Tibial nerve (tissue), 4 donors: ENCODE results near the gene XRN2. TPM values are rescaled to one million over a fixed set of nuclear protein-coding genes. Genes with fewer than 3 reads are reported as not detected.

Experiments used
- DNase-seq, 2 donors: peaks; one replicate each; pipeline ENCODE4 v3.0.0-alpha.2; 2019; ENCODE audit warnings: low spot score in 2 of 2
- H3K27ac ChIP-seq, 4 donors: fragments of 200-600 bp; sonication (generic) in 3 of 4; one replicate each; pipeline ENCODE4 v1.5.1; 2017 to 2019; ENCODE audit warnings: mild to moderate bottlenecking in 1 of 4
- H3K27me3 ChIP-seq, 2 donors: fragments of 200-600 bp; sonication (generic) in 1 of 2; one replicate each; pipeline versions ENCODE4 v1.5.1 to v1.6.0; 2017 to 2019
- H3K36me3 ChIP-seq, 3 donors: fragments of 200-600 bp; sonication (generic); one replicate each; pipeline ENCODE4 v1.5.1; 2018 to 2019
- H3K4me1 ChIP-seq, 4 donors: fragments of 200-600 bp; sonication (generic) in 3 of 4; one replicate each; pipeline ENCODE4 v1.5.1; 2017 to 2019
- H3K4me3 ChIP-seq, 4 donors: fragments of 200-600 bp; sonication (generic) in 3 of 4; one replicate each; pipeline ENCODE4 v1.5.1; 2017 to 2019; ENCODE audit warnings: mild to moderate bottlenecking in 1 of 4, moderate library complexity in 1 of 4
- H3K9me3 ChIP-seq, 4 donors: fragments of 200-600 bp; sonication (generic) in 3 of 4; one replicate each; pipeline ENCODE4 v1.5.1; 2017 to 2019
- EP300 ChIP-seq, 2 donors: sonication (generic); formaldehyde crosslinking; IDR thresholded peaks; one replicate each; pipeline ENCODE4 v1.6.1; 2017; ENCODE audit warnings: antibody characterized with exemption in 2 of 2, mild to moderate bottlenecking in 1 of 2
- POLR2A ChIP-seq, 2 donors: fragments of 450-650 bp; IDR thresholded peaks; one replicate each; pipeline ENCODE4 v1.6.1; 2017; ENCODE audit warnings: antibody characterized with exemption in 2 of 2, mild to moderate bottlenecking in 2 of 2, moderate library complexity in 2 of 2
- WGBS, 2 donors: methylation state at CpG; one replicate each; pipeline ENCODE4 v1.1.5; 2018; 5-methylcytosine and 5-hydroxymethylcytosine counted together
- total RNA-seq, 4 donors: library from RNA; depleted of rRNA; stranded (reverse); fragments of >200 nt; gene quantifications; one replicate each; pipeline ENCODE4 v1.1.0, GENCODE V29; 2016
- TF ChIP-seq, protein P1 (sequence below), 5 experiments: fragments of 200-600 bp in 3 of 5; fragments of 450-650 bp in 2 of 5; sonication (generic) in 3 of 5; IDR thresholded peaks; one replicate each; pipeline ENCODE4 v1.5.1; 2016 to 2019; ENCODE audit warnings: antibody characterized with exemption in 5 of 5, mild to moderate bottlenecking in 3 of 5, moderate library complexity in 2 of 5

XRN2 gene
- total RNA-seq, 4 donors from 2014 or later, result 46.1 to 58.2 (median 53.0) TPM

DNA sequence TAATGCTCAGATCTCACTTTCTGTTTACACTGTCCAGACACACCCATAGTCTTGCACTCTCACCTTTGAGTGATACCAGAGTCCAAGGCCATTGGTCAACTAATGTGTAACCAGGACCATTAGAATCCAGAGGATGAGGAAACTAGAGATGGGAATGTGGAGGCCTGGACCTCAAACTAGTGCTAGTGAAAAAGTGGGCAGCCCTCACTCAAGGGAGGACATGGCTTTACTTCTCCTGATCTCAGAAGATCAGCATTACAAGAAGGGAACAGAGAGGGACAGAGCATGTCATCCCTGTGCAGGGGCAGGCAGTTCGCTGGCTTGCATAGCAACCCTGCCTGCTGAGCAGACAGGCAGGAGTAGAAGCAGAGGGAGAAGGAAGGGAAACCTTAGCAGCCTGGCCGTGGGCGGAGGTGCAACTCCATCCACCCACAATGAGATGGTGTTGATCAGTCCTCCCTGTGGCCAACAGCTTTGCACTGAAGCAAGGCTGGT lies 22.6 kb upstream of the XRN2 start:
- H3K4me1 ChIP-seq, result no peaks in the 10 kb centered on the region
- peaks cover 0 to 2% (median 0%) of the 10 kb centered on the region in 4 donors for H3K9me3 ChIP-seq
- H3K36me3 ChIP-seq, result no peaks in the 10 kb centered on the region
- WGBS, 2 donors, result 63 to 66% methylated on average over 3 of the region's 3 CpGs
- no peak overlapping the region for H3K27ac ChIP-seq
- DNase-seq, result no peak
- no peak overlapping the region for H3K4me3 ChIP-seq
- H3K27me3 ChIP-seq, result no peaks in the 10 kb centered on the region
- TF ChIP-seq EP300 (IDR thresholded peaks at IDR 0.05) (no peak), POLR2A (IDR thresholded peaks at IDR 0.05) (no peak)
- TF ChIP-seq, protein P1, sequence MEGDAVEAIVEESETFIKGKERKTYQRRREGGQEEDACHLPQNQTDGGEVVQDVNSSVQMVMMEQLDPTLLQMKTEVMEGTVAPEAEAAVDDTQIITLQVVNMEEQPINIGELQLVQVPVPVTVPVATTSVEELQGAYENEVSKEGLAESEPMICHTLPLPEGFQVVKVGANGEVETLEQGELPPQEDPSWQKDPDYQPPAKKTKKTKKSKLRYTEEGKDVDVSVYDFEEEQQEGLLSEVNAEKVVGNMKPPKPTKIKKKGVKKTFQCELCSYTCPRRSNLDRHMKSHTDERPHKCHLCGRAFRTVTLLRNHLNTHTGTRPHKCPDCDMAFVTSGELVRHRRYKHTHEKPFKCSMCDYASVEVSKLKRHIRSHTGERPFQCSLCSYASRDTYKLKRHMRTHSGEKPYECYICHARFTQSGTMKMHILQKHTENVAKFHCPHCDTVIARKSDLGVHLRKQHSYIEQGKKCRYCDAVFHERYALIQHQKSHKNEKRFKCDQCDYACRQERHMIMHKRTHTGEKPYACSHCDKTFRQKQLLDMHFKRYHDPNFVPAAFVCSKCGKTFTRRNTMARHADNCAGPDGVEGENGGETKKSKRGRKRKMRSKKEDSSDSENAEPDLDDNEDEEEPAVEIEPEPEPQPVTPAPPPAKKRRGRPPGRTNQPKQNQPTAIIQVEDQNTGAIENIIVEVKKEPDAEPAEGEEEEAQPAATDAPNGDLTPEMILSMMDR (IDR thresholded peaks at IDR 0.05), result no peak

DNA sequence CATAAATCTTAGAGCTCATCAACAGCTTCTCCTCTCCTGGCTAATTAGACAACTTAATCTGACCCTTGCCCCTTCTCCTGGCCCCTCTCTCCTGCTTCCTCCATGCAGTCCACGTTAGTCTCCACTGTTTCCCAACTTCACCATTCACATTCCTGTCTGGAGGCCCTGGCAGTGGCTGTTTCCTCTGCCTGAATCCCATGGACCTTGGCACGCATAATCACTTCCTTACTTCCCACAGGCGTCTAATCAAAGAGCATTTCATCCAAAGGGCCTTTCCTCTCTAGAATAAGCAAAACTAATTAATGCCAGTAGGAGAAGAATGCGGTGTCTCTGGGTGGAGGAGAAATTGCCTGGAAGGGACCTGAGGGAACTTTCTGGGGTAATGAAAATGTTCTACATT lies 16.4 kb upstream of the XRN2 start:
- TF ChIP-seq POLR2A (IDR thresholded peaks at IDR 0.05) (no peak), EP300 (IDR thresholded peaks at IDR 0.05) (no peak)
- TF ChIP-seq, protein P1 (IDR thresholded peaks at IDR 0.05), result no peak
- H3K4me3 ChIP-seq, result no peak overlapping the region
- H3K27ac ChIP-seq, result no peak overlapping the region
- H3K9me3 ChIP-seq, result peaks cover 0 to 16% (median 0%) of the 10 kb centered on the region in 4 donors
- no peaks in the 10 kb centered on the region for H3K36me3 ChIP-seq
- DNase-seq, result no peak
- 31 to 43% methylated on average over 4 of the region's 4 CpGs for WGBS, 2 donors
- H3K27me3 ChIP-seq, result peaks cover 0 to 4% of the 10 kb centered on the region in 2 donors
- no peaks in the 10 kb centered on the region for H3K4me1 ChIP-seq

DNA sequence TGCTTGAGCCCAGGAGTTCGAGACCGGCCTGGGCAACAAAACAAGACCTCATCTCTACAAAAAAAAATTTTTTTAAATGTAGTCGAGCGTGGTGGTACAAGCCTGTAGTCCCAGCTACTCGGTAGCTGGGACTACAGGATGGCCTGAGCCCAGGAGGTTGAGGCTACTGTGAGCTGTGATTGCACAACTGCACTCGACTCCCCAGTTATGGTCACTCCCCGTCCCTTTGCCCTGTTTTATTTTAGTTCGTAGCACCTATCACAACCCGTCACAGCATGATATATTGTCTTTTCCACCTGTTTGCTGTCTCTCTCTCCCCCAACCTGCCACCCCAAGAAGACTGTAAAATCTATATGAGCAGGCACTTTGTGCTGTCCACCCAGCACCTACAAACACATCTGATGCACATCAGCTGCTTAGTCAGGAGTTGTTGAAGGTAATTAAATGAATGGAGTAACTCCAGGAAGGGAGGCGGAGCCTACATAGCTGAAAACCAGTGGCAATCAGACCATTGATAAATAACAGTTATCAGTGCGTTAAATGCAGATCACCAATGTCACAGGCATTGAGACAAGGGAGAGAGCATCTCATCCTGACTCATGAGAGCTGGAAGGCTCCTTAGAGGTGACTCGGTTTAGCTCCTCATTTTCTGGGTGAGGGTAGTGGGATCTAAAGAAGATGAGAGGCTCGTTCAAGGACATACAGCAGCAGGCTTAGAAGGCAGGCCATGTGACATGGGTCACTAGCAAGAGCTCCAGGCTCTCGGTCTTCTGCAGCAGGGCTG lies 14.4 kb upstream of the XRN2 start:
- H3K9me3 ChIP-seq, result peaks cover 0 to 16% (median 0%) of the 10 kb centered on the region in 4 donors
- WGBS, 2 donors, result 77% methylated on average over 14 of the region's 14 CpGs
- H3K4me3 ChIP-seq, result no peak overlapping the region
- DNase-seq, result no peak
- no peaks in the 10 kb centered on the region for H3K36me3 ChIP-seq
- TF ChIP-seq EP300 (IDR thresholded peaks at IDR 0.05), result no peak
- TF ChIP-seq, protein P1 (IDR thresholded peaks at IDR 0.05), result no peak
- no peak for TF ChIP-seq POLR2A (IDR thresholded peaks at IDR 0.05)
- H3K27me3 ChIP-seq, result peaks cover 0 to 4% of the 10 kb centered on the region in 2 donors
- H3K27ac ChIP-seq, result no peak overlapping the region
- no peaks in the 10 kb centered on the region for H3K4me1 ChIP-seq

DNA sequence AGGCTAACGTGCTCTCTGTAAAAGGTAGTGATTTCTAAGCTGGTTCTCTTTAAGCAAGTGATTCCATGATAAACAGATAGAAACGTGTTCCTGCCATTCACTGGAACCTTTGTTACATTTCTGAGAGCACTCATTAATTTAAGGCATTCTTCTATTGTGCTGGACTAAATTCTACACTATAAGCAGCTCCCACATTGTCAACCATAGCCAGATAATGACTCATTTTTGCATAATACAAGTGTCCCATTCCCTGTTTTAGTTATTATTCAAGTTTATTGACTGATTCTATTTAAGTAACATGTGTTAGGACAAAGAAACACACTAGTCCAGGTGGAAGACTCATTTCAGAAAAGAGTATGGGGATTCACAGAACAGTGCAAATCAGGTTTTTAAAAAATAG lies 13.5 kb upstream of the XRN2 start:
- TF ChIP-seq EP300 (IDR thresholded peaks at IDR 0.05), result no peak
- TF ChIP-seq, protein P1 (IDR thresholded peaks at IDR 0.05), result no peak
- TF ChIP-seq POLR2A (IDR thresholded peaks at IDR 0.05), result no peak
- Histone ChIP-seq H3K9me3 (peaks cover 0 to 16% (median 0%) of the 10 kb centered on the region in 4 donors), H3K27me3 (peaks cover 0 to 4% of the 10 kb centered on the region in 2 donors), H3K36me3 (no peaks in the 10 kb centered on the region), H3K4me1 (no peaks in the 10 kb centered on the region), H3K27ac (no peak overlapping the region), H3K4me3 (no peak overlapping the region)
- DNase-seq, result no peak
- WGBS, 2 donors, result 14 to 43% methylated on average over 2 of the region's 2 CpGs

DNA sequence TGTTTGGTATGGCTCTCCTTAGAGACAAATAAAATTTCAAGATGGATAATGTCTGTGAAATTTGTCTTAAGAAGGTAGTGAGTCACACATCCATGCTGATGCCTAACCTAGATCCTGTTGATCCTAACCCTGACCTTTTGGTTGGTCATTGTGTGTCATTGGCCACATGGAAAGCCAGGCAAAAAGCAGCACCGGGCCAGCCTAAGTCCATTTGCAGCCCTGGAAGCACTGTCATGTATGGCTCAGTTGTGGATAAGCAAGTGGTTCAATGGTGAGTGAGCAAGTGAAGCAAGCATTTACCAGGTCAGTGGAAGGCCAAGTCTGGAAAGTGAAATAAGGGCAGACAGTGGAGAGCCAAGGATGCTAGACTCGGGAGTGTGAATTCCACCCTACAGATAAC lies 12.1 kb upstream of the XRN2 start:
- Histone ChIP-seq H3K4me3 (no peak overlapping the region), H3K9me3 (peaks cover 0 to 9% (median 0%) of the 10 kb centered on the region in 4 donors), H3K27me3 (peaks cover 0 to 4% of the 10 kb centered on the region in 2 donors), H3K27ac (no peak overlapping the region), H3K36me3 (no peaks in the 10 kb centered on the region), H3K4me1 (no peaks in the 10 kb centered on the region)
- WGBS, 2 donors, result 81 to 84% methylated on average over 2 of the region's 2 CpGs
- TF ChIP-seq EP300 (IDR thresholded peaks at IDR 0.05) (no peak), POLR2A (IDR thresholded peaks at IDR 0.05) (no peak)
- TF ChIP-seq, protein P1 (IDR thresholded peaks at IDR 0.05), result no peak
- no peak for DNase-seq
